HG03457 (cell line): Measurements from ENCODE around the gene GPC5.
"Not testable (repeated sequence)": the region's sequence is repeated elsewhere in the genome, so short reads cannot be mapped to it uniquely, and the experiment has no call there.

Experiments used
- ATAC-seq: cut with Tn5 transposase; IDR thresholded peaks from one replicate; pipeline ENCODE4 v1.9.1; 2021; ENCODE audit warnings: moderate number of reproducible peaks; ENCODE audit not compliant: unreplicated experiment

Gene GPC5

DNA sequence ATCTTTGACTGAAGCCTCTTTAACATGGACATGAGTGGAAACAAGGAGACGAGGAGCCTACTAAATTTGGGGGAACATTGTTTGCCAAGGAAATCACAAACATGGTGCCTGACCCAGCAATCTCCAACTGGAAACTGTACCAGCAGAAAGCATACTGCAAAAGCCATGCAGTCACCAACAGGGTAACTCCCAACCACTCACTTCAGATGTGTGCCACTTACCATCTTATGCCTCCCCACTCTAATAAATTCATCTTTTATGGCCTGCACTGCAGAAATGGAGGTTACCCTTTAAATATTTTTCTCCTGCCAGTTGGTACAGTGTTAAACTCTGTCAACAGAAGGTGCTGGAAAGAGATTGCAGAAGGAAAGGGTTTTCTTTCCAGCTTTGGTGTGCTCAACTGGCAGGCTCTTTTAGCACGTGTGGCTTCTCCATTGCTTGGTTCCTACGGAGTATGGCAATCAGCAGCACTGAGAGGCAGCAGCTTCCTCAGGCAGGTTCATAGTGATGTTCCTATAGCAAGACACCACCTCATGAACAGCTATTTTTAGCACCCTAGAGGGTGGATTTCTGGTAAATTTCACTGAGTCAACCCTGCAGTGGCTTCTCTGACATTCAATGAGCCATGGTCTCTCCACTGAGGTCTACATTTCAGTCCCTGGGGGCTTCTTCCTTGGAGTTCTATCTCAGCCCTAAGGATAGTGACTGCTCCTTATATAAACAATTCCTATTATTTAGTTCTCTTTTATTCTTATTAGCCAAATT lies 29.6 kb upstream of the GPC5 start:
- ATAC-seq, result no peak

DNA sequence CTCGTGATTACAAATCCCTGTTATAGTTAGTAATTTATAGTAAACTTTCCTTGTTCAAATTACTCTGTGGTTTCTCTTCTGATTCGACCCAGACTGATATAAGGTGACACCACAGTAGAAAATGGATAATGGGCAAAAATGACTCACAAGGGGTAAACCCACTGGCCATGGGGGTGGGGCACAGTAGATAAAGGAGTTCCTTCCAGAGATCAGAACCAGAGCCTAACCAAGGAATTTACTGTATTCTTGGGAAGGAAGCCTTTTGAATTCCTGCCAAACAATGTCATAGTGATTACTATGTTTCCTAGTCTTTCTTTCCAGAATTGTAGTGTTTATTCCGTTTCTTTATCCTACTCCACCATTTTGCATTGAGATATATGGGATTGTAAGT lies 29.0 kb upstream of the GPC5 start:
- ATAC-seq, result no peak

DNA sequence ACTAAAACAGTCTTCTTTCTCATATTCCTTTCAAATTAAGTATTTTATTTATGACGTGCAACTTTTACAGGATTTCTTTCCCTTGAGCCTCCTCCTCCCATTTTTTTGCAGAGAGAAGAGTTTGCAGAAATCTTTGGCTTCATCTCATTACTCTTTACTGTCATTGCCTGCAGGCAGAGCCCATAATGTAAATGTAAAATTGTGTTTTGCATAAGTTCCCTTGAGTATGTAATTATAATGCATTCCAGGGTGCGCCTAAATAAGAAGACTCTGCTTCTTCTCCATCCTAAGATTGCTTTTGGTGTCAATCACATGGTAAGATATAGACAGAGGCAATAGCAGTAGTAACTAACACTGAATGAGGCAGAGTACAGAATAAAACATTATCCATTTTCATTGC lies 27.9 kb upstream of the GPC5 start:
- ATAC-seq, result no peak

DNA sequence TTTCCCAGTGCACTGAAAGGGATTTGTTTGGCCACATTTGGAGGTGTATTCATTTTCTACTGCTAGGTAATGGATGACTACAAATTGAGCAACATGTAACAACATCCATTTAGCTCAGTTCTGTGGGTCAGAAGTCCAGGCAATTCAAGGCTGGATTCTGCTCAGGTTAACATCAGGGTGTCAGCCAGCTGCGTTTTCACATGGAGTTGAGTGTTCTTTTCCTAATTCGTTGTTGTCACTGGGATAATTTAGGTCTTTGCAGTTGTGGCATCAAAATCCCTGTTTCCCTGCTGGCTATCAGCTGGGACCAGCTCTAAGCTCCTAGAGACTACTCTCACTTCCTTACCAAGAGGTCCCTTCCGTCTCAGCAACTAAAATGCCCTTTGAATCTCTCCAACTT lies 25.5 kb upstream of the GPC5 start:
- ATAC-seq, result no peak

DNA sequence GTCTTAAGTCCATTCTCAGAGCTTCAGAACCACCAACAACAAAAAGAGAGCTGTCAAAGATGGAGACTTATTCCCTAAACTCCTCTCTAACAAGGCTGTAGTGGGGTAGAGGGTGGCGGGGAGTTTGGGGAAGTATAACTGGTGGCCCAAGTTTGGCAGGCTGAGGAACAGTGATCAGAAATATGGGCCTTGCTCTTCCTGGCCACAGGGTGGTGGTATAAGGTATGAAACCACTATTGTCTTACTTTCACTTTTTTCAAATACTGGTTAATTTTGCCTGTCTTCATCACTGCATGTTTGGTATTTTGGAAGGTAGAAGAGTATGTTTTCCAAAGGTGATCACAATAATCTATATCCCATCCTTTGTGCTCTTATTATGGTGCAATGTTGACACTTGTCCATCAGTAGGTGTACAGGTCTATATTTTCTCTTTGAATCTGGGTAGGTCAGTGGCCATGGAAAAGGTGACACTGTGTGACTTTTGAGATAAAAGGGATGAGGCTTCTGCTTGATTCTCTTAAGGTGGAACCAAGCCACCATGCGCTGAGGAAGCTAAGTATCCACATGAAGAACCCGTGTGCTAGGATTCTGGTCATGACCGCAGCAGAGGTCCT lies 23.2 kb upstream of the GPC5 start:
- peak; percentile 97 for ATAC-seq

DNA sequence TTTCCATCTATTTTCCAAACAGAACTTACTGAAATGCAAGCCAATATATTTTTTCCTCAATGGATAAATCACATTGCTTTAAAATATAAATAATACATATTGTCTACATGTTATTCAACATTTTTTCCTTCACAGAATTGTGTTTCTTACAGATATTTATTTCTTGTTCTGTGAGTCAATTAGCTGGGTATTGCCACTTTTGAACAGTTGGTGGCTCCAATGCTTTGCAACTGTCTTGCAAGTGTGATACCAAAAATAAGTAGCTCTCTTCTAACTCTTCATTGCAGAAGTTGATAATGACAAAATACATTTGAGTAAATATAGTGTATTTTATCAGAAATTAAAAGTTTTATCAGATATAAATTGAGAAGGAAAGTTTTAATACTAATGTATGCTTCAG lies 17.1 kb upstream of the GPC5 start:
- no peak for ATAC-seq

DNA sequence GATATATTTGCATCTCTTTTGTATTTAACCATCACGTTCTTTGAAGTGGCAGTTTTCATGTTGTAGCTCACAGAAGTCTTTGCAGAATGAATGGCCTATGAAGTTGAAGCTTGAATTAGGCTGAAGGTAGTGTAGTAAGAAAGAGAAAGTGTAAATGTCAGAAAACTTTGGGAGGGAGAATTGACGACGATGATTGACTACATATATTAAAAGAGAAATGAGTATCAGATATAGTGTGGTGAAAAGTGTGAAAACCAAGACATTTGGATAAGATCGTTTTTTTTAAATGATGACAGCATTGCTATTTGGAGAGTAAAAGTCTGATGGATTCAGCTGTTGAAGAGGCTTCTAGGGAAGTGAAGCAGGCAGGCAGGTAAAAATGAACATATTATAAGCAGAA lies 14.6 kb upstream of the GPC5 start:
- no peak for ATAC-seq

DNA sequence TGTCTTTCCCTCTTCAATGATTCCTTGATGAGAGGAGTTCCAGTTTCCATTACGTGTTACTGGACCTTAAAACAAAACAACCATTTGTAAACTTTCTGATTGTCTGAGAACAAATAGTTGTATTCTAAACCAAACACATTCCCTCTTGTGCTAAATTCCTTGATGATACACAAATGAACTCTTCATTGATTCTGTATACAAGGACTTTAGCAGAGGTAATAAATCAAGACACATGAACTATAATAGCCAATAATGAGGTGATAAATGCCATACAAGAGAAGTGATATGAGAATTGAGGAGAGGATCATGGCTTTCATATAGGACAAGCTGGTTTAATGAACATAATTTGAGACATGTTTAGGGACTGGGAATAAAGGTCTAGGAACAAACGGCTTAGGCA lies 13.5 kb upstream of the GPC5 start:
- no peak for ATAC-seq

DNA sequence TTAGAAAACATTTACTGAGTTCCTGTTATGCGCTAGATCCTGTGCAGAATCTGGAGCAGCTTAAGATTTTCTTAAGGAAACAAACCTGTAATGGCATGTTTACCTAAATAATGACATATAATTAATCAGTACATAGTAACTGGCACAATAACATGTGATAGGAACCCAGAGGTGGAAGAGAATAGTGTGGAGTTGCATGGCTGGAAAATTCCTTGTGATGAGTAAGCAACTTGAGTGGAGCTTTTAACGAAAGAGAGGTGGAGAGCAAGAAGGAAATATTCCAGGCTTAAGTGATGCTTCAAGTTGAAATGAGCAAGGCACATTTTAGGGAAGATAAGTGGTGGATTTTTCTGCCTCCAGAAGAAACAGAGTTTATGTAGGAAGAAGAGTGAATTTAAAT lies 9.2 kb upstream of the GPC5 start:
- no peak for ATAC-seq

DNA sequence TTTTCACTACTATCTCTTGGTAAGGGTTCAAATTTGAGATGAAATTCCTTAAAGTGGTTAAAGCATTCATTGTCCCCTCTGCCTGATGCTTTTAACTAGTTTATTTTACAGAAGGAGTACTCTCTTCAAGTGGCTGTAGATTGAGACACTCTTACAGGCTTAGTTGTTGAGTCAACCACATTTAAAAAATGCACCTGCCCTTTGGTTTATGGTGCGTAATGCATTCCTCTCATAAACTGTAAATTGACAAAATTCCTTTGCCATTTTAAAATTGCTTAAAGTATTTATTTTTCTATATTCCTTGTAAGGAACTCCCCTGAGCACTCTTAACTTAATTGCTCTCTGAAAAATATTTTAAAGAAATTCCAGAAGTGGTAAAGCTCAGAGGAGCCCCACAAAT lies 826 bp upstream of the GPC5 start:
- ATAC-seq, result no peak

DNA sequence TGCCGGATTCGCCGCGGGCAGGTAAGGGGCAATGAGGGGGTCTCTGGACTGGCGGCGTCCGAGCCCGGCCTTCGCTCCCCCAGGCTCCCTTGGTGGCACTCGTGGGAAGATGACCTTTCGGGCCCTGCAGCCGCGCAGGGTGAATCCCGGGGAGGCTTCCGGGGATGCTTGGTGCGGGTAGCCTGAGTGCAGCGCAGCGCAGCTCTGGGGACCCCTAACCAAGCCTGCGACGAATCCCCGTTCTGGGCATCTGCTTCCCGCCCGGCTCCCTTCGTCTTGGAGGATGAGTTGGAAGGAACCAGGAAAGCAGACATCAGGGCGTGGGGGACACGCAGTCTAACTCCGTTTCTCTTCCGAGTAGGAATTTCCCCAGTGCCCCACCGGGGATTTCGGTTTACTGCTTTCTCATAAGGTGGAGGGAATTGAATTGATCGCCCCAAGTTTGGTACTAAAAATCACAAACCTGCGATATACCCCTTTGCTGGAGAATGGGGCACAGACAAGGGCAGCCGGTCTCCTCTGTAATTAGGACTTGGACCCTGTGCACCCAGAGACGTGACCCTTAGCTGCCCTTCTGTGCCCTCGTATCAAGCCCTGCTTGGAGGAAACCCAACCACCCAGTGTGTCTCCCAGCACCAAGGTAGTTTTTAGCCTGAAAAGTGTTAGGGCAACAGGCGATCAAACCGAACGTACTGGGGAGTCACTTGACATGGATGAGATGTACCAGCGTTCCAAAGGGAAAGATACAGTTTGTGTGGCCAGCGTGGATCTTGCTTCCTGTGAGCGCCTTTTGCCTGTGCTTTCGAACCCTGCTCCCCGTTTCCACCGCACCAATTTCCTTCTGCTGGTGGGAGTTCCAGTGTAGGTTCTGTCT lies 1.0 kb downstream of the GPC5 start:
- peak; percentile 15 for ATAC-seq

DNA sequence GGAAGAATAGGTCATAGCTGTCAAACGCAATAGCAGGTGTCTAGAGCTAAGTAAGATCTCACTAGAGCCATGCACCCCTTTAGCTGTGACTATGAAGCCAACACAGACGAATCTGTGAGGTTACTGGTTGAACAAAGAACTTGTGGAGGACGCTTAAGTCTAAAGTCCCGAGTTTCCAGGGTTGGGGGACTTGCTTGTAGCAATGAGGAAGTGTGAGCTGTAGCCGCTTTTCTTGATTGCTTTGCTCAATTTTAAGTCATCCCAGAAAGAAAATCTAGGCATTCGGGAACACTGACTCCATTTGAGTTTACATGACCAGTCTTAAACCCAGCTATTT lies 1.6 kb downstream of the GPC5 start:
- ATAC-seq, result no peak

DNA sequence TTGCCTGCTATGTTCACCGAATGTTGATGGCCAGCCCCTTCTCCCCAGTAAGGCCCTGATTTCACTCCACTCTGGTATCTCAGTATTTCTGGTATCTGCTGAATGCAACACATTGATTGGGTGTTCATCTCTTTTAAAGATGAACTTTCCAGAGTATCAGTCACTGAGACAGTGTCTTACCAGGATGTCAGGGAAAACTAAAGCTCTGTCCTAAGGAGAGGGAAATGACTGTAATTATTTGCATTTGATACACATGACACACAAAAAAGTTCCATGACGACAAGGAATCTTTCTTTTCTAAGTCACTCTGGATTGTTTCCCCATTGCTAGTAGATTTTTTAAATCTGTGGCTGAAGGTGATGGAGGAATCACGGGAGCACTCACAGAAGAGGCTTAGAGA lies 2.2 kb downstream of the GPC5 start:
- no peak for ATAC-seq

DNA sequence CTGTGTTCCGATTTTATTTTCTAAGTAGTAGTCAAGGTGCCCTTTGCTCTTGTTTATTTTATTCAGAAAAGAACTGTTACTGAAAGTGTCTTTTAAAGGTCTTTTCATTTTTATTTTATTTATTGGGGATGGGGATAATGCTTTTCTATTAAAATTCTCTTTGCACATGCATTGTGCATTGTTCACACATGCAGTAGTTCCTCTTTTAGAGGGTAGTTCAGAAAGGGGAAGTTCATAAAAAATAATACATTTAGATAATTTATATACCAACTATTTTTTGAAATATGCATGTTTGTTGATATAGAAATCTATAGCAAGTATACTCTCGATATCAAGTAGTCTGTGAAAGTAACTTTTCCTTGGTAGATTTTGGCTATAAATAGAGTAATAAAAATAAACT lies 3.5 kb downstream of the GPC5 start:
- ATAC-seq, result no peak

DNA sequence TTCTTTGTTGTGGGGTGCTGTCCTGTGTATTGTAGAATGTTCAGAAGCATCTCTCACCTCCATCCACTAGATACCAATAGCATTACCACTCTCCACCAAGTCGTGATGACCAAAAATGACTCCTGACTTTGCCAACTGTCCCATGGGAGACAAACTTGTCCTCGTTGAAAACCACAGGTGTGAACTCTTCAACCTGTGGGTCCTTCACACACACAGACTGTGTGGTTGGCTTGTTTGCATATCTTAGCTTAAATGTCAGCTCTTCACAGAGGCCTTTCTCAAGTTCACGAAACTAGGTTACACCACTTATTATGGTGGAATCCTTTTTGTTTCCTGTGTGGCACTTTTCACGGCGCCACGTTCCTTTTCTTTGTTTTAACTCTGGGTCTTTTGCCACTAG lies 6.8 kb downstream of the GPC5 start:
- peak; percentile 70 for ATAC-seq

DNA sequence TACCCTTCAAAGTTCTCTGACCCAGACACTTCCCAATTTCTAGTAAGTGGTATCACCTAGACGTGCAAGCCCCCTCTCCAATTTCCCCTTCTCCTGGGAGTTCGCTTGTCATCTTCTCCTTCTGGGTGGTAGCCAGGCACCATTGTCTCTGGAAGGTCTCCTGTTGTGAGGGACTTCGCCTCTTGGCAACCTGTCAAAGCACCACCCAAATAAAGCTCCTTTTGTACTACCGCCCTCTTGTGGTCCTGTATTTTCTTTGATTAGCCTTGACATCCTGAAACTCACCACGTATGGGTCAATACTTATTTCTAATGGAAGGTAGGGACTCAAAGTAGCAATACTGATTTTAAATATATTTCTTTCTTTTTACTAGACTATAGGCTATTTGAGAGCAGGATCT lies 8.2 kb downstream of the GPC5 start:
- ATAC-seq, result peak; percentile 38

DNA sequence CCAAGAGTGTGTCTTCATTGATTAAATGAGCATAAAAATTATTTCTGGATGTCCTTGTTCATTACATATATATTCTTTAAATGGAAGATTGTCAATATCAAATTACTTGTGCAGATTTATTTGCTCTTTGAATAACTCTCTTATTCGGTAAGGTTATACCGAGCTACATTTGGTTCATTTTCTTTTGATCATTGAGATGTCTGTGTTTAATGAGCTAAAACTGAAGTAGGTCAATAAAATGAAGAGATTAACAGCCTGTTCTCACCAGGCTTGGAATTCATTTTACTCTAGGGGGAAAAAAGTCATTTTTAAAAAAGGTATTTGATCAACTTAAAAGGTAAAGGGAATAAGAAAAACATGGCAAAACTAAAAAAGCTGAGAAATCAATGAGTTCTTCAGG lies 10.6 kb downstream of the GPC5 start:
- ATAC-seq, result no peak

DNA sequence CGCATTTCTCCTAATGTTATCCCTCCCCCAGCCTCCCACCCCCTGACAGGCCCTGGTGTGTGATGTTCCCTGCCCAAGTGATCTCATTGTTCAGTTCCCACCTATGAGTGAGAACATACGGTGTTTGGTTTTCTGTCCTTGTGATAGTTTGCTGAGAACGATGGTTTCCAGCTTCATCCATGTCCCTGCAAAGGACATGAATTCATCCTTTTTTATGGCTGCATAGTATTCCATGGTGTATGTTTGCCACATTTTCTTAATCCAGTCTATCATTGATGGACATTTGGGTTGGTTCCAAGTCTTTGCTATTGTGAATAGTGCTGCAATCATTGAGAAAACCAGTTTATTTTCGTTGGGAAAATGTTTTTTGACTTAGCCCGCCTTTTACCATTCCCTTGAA lies 18.2 kb downstream of the GPC5 start:
- not testable (repeated sequence) for ATAC-seq

DNA sequence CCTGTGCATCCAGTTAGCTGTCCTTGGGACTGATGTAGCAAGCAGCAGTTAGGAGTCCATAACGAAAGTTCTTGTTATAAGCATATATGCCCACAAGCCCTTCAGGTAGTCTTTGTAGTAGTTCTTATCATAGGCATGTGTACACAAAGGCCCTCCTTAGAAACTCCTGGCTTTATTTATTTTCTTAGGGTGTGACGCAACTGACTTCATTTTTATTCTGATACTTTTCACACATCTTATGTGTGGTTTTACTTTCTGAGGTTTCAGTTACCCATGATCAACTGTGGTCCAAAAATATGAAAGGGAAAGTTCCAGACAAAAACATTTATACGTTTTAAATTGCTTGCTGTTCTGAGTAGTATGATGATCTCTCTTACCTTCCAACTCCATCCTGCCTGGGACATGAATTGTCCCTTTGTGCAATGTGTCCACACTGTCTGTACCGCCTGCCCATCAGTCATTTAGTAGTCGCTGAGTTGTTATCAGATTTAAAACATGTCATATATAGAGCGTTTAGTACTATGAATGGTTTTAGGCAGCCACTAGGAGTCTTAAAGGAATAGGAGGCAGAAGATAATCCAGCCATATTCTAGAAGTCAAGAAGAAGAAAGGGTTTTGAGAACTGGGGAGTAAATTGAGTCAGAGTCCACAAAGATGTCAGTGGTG lies 19.4 kb downstream of the GPC5 start:
- no peak for ATAC-seq

DNA sequence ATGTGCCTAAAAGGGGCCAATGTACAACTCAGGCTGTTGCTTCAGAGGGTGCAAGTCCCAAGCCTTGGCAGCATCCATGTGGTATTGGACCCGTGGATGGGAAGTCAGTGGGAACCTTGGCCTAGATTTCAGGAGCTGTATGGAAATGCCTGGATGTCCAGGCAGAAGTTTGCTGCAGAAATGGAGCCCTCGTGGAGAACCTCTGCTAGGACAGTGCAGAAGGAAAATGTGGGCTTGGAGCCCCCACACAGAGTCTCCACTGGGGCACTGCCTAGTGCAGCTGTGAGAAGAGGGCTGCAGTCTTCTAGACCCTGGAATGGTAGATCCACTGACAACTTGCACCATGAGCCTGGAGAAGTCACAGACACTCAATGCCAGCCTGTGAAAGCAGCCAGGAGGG lies 28.5 kb downstream of the GPC5 start:
- no peak for ATAC-seq

DNA sequence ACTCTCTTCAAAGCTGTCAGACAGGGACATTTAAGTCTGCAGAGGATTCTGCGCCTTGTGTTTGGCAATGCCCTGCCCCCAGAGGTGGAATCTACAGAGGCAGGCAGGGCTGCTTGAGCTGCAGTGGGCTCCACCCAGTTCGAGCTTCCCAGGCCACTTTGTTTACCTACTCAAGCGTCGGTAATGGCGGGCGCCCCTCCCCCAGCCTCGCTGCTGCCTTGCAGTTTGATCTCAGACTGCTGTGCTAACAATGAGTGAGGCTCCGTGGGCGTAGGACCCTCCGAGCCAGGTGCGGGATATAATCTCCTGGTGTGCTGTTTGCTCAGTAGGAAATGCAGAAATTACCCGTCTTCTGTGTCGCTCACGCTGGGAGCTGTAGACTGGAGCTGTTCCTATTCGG lies 40.3 kb downstream of the GPC5 start:
- not testable (repeated sequence) for ATAC-seq

DNA sequence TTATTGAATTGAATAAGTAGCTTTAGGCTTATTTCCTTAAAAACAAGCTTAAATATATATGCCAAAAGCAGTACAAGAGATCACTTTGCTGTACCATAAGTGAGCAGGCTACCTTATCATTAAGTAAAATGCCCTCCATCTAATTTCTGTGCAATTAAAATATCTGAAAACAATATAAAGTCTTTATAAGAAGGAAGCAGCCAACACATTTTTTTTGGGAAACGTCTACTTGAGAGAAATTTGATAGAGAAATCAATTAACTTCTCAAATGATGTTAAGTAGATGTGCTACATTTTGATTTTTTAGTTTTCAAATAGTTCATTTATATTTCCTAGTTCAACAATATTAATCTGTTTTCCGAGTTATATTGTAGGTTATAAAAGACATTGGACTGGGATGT lies 52.5 kb downstream of the GPC5 start:
- ATAC-seq, result no peak
